IMR-90 (cell line): Measurements from ENCODE around the gene SERINC3.

Experiments
- BHLHE40 ChIP-seq: fragments of 150-350 bp; IDR thresholded peaks from 2 replicates; pipeline ENCODE4 v1.6.1; 2016; ENCODE audit warnings: mild to moderate bottlenecking, low read depth, low read length
- CEBPB ChIP-seq: IDR thresholded peaks from 2 replicates; pipeline ENCODE4 v1.6.1; 2012; ENCODE audit warnings: low read depth, low read length, improper control_type of control experiment
- CTCF ChIP-seq: conservative IDR thresholded peaks from 2 replicates; pipeline ENCODE4 v1.5.1; 2012; ENCODE audit warnings: mild to moderate bottlenecking, low read depth, low read length, improper control_type of control experiment
- ELK1 ChIP-seq: fragments of 150-350 bp; IDR thresholded peaks from 2 replicates; pipeline ENCODE4 v1.6.1; 2016; ENCODE audit warnings: low read depth, mild to moderate bottlenecking, low read length, moderate library complexity, borderline replicate concordance
- FOS ChIP-seq: fragments of 150-350 bp; IDR thresholded peaks from 2 replicates; pipeline ENCODE4 v1.6.1; 2016; ENCODE audit warnings: low read depth, low read length
- MAFK ChIP-seq: IDR thresholded peaks from 2 replicates; pipeline ENCODE4 v1.6.1; 2012; ENCODE audit warnings: low read depth, low read length, improper control_type of control experiment
- MAZ ChIP-seq: IDR thresholded peaks from 2 replicates; pipeline ENCODE4 v1.6.1; 2012; ENCODE audit warnings: low read depth, mild to moderate bottlenecking, low read length, improper control_type of control experiment, moderate library complexity, borderline replicate concordance
- MXI1 ChIP-seq: IDR thresholded peaks from 2 replicates; pipeline ENCODE4 v1.6.1; 2012; ENCODE audit warnings: low read depth, mild to moderate bottlenecking, low read length, moderate library complexity, borderline replicate concordance
- NFE2L2 ChIP-seq: fragments of 150-350 bp; IDR thresholded peaks from 2 replicates; pipeline ENCODE4 v1.6.1; 2016; ENCODE audit warnings: low read depth, mild to moderate bottlenecking, low read length
- POLR2A ChIP-seq: IDR thresholded peaks from 2 replicates; pipeline ENCODE4 v1.6.1; 2012; ENCODE audit warnings: mild to moderate bottlenecking, low read depth, low read length
- RAD21 ChIP-seq: IDR thresholded peaks from 2 replicates; pipeline ENCODE4 v1.6.1; 2012; ENCODE audit warnings: low read length, improper control_type of control experiment
- RFX5 ChIP-seq: IDR thresholded peaks from 2 replicates; pipeline ENCODE4 v1.8.0; 2012; ENCODE audit warnings: low read depth, mild to moderate bottlenecking, low read length, moderate library complexity
- SMC3 ChIP-seq: fragments of 150-350 bp; IDR thresholded peaks from 2 replicates; pipeline ENCODE4 v1.6.1; 2016; ENCODE audit warnings: low read depth, mild to moderate bottlenecking, antibody characterized with exemption, low read length, moderate library complexity
- USF2 ChIP-seq: fragments of 150-350 bp; IDR thresholded peaks from 2 replicates; pipeline ENCODE4 v1.6.1; 2017; ENCODE audit warnings: mild to moderate bottlenecking, antibody characterized with exemption, low read length, low read depth

GRCh38 chr20:44571362-44571988 lies 49.6 kb upstream of the SERINC3 start:
- TF ChIP-seq CTCF (no peak), RAD21 (no peak), POLR2A (no peak), USF2 (no peak), SMC3 (no peak), CEBPB (no peak), FOS (no peak), BHLHE40 (no peak), MXI1 (no peak), MAZ (no peak), MAFK (no peak), ELK1 (no peak), RFX5 (no peak), NFE2L2 (no peak)
